ENCODE data around the gene PGBD5. TPM values are rescaled to one million over a fixed set of nuclear protein-coding genes. Genes with fewer than 3 reads are reported as not detected.

PGBD5 gene
- total and polyA plus RNA-seq, 9 of the 15 experiments (the other 6 are each of a cell fraction or from before 2014, with no cell fraction given), result under 0.01 to 0.40 (median 0.10) TPM; not detected in 3

DNA sequence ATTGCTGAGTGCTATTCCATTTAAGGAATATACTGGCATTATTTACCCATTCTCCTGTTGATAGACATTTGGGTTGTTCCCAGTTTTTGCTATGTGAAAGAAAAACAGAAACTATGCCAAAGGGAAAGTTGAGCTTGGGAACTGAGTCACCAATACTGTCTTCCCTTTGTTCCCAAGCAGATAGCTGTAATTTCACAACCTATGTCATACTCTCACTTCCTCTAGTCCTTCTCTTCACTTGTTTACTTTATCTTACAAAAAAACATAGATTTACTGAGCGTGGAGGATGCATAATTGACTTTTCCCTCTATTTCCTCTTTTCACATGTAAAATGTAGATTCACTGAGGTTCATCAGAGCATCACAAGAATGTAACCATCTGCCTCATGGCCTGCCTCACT, 32.4 kb upstream of the PGBD5 start:
- Histone ChIP-seq H3K4me1 (replicated peaks in 1 of 2; ENCODE audit: control insufficient read depth in 2 of 2, insufficient read depth in 2 of 2, low read length in 2 of 2) (no peaks in the 10 kb centered on the region), H3K4me2 (ENCODE audit: insufficient read depth, low read length) (no peak overlapping the region), H2AFZ (ENCODE audit: low read depth, low read length) (no peak overlapping the region), H3K9me3 (replicated peaks; ENCODE audit: control insufficient read depth, insufficient read depth, low read depth, low read length) (no peaks in the 10 kb centered on the region), H3K27ac (ENCODE audit: extremely low read depth, low read depth, low read length) (no peak overlapping the region), H3K9ac (ENCODE audit: insufficient read depth in 1 of 2, low read depth in 2 of 2, low read length in 2 of 2) (no peak overlapping the region), H3K27me3 (ENCODE audit: control insufficient read depth in 2 of 2, insufficient read depth in 2 of 2, low read length in 2 of 2) (peaks cover 0 to 2% of the 10 kb centered on the region in 2 experiments; a peak in 1 of 5 replicates), H4K20me1 (replicated peaks; ENCODE audit: control insufficient read depth, insufficient read depth, low read length) (no peaks in the 10 kb centered on the region), H3K79me2 (ENCODE audit: control insufficient read depth, insufficient read depth, low read length) (no peaks in the 10 kb centered on the region), H3K4me3 (no peak overlapping the region), H3K36me3 (ENCODE audit: control insufficient read depth, insufficient read depth, low read length) (no peaks in the 10 kb centered on the region), H3K9me1 (ENCODE audit: control insufficient read depth, insufficient read depth, low read length) (no peaks in the 10 kb centered on the region)
- DNase-seq (ENCODE audit: extremely low read depth in 1 of 4, low spot score in 3 of 4) (no peak), ATAC-seq (no peak), FAIRE-seq (no peak)
- POLR2A ChIA-PET, result interaction anchor here (0.6 kb wide), 1 partner anchor 21 kb away, joined by 5 read pairs; no protein-coding TSS in a partner anchor
- CTCF ChIA-PET (ENCODE audit: low intra/inter-chr PET ratio), result interaction anchor here (0.6 kb wide), 1 partner anchor 1243 kb away, joined by 7 read pairs; no protein-coding TSS in a partner anchor
- intact Hi-C loops (cut with micrococcal nuclease), result loop anchor here (5.0 kb wide), 1 partner anchor 429 kb away; no protein-coding TSS in a partner anchor
- 0% methylated on average over 1 of the region's 1 CpG for WGBS (ENCODE audit: insufficient coverage, low coverage, missing lambda C conversion rate)
- BruUV-seq (replicated peaks), result no TSS peak
- in situ Hi-C loops (cut with MboI), result no loop called here
- TF ChIP-seq HEY1 (CRISPR knock-in tag; IDR thresholded peaks at IDR 0.05; ENCODE audit: borderline replicate concordance) (no peak), ZNF778 (CRISPR knock-in tag; IDR thresholded peaks at IDR 0.05) (no peak), PML (IDR thresholded peaks at IDR 0.05; ENCODE audit: low read length) (no peak), TFE3 (CRISPR knock-in tag; IDR thresholded peaks at IDR 0.05) (no peak), U2AF2 (optimal IDR thresholded peaks at IDR 0.05; ENCODE audit: low read depth, low read length) (no peak), TBP (optimal IDR thresholded peaks at IDR 0.05; ENCODE audit: low read depth, low read length) (no peak), HDGF (IDR thresholded peaks at IDR 0.05) (no peak), SMARCA5 (IDR thresholded peaks at IDR 0.05) (no peak), ARID1B (IDR thresholded peaks at IDR 0.05) (no peak), PHB (CRISPR knock-in tag; IDR thresholded peaks at IDR 0.05) (no peak), ZBTB12 (CRISPR knock-in tag; IDR thresholded peaks at IDR 0.05) (no peak), SMAD1 (IDR thresholded peaks at IDR 0.05; ENCODE audit: low read depth, low read length, partially characterized antibody) (no peak), HDAC2 (IDR thresholded peaks at IDR 0.05) (no peak), TRIM28 (IDR thresholded peaks at IDR 0.05) (no peak)
- TF ChIP-seq, protein P1, sequence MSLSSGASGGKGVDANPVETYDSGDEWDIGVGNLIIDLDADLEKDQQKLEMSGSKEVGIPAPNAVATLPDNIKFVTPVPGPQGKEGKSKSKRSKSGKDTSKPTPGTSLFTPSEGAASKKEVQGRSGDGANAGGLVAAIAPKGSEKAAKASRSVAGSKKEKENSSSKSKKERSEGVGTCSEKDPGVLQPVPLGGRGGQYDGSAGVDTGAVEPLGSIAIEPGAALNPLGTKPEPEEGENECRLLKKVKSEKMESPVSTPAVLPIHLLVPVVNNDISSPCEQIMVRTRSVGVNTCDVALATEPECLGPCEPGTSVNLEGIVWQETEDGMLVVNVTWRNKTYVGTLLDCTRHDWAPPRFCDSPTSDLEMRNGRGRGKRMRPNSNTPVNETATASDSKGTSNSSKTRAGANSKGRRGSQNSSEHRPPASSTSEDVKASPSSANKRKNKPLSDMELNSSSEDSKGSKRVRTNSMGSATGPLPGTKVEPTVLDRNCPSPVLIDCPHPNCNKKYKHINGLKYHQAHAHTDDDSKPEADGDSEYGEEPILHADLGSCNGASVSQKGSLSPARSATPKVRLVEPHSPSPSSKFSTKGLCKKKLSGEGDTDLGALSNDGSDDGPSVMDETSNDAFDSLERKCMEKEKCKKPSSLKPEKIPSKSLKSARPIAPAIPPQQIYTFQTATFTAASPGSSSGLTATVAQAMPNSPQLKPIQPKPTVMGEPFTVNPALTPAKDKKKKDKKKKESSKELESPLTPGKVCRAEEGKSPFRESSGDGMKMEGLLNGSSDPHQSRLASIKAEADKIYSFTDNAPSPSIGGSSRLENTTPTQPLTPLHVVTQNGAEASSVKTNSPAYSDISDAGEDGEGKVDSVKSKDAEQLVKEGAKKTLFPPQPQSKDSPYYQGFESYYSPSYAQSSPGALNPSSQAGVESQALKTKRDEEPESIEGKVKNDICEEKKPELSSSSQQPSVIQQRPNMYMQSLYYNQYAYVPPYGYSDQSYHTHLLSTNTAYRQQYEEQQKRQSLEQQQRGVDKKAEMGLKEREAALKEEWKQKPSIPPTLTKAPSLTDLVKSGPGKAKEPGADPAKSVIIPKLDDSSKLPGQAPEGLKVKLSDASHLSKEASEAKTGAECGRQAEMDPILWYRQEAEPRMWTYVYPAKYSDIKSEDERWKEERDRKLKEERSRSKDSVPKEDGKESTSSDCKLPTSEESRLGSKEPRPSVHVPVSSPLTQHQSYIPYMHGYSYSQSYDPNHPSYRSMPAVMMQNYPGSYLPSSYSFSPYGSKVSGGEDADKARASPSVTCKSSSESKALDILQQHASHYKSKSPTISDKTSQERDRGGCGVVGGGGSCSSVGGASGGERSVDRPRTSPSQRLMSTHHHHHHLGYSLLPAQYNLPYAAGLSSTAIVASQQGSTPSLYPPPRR (CRISPR knock-in tag; IDR thresholded peaks at IDR 0.05; ENCODE audit: borderline replicate concordance), result no peak

Measured in K562 (cell line).